Liver (tissue), 2 donors: ENCODE measurements around the gene SLC25A46.
A peak's percentile ranks its signal among the peaks of the same experiment; 100 is the strongest.

Experiments
- TF ChIP-seq, protein P1 (sequence below): IDR thresholded peaks from 2 replicates; pipeline ENCODE4 v1.6.1; 2016; ENCODE audit warnings: antibody characterized with exemption
- TF ChIP-seq, protein P2 (sequence below): fragments of 150-350 bp; IDR thresholded peaks from 2 replicates; pipeline ENCODE4 v1.5.1; 2017; ENCODE audit warnings: improper control_type of control experiment, low read depth, low read length; ENCODE audit not compliant: missing input control
- donor health status: healthy.

DNA sequence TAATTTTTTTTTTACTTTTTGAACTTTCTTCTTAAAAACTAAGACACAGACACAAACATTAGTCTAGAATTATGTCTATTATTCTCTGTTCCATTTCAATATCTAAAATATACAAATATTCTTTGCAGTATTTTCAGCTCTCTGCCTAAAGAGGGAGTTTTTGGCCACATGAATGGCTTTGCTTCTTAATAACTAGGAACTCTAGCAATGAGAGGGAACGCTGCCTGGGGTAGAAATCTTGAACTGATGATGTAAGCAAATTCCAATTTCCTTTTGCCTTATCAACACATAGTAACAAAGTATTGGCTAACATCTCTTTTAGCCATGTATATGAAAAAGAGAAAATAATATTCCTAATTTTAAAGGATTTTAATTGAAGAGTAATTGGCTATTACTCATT is 51.9 kb downstream of the SLC25A46 start:
- TF ChIP-seq, protein P1, sequence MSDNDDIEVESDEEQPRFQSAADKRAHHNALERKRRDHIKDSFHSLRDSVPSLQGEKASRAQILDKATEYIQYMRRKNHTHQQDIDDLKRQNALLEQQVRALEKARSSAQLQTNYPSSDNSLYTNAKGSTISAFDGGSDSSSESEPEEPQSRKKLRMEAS, result no peak
- TF ChIP-seq, protein P2, sequence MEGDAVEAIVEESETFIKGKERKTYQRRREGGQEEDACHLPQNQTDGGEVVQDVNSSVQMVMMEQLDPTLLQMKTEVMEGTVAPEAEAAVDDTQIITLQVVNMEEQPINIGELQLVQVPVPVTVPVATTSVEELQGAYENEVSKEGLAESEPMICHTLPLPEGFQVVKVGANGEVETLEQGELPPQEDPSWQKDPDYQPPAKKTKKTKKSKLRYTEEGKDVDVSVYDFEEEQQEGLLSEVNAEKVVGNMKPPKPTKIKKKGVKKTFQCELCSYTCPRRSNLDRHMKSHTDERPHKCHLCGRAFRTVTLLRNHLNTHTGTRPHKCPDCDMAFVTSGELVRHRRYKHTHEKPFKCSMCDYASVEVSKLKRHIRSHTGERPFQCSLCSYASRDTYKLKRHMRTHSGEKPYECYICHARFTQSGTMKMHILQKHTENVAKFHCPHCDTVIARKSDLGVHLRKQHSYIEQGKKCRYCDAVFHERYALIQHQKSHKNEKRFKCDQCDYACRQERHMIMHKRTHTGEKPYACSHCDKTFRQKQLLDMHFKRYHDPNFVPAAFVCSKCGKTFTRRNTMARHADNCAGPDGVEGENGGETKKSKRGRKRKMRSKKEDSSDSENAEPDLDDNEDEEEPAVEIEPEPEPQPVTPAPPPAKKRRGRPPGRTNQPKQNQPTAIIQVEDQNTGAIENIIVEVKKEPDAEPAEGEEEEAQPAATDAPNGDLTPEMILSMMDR, result peak; percentile 36
